H1 (cell line): ENCODE measurements around the gene AGPS. TPM values are rescaled to one million over a fixed set of nuclear protein-coding genes. Genes with fewer than 3 reads are reported as not detected.

ENCODE experiments used
- CTCF ChIA-PET: fragments of 300-600 bp; sonication (Branson Sonifier 250); formaldehyde crosslinking; loops from one replicate; lab custom pipeline; 2021; ENCODE audit not compliant: partially characterized antibody; lab: Charles Lee
- POLR2A ChIA-PET: fragments of 300-600 bp; sonication (Branson Sonifier 250); formaldehyde crosslinking; loops from one replicate; lab custom pipeline; 2021; ENCODE audit warnings: inconsistent platforms; ENCODE audit not compliant: partially characterized antibody; lab: Charles Lee
- DNase-seq, 2 experiments: peaks; one replicate each; pipeline versions ENCODE4 v3.0.0 to v3.0.0-alpha.2; 2010 to 2022; ENCODE audit warnings: low spot score in 2 of 2, low read depth in 1 of 2, mixed read lengths in 1 of 2
- FAIRE-seq: peaks from 2 replicates; lab custom pipeline; 2011; peaks lifted over from hg19 to GRCh38; lab: Jason Lieb, UNC
- H2AFZ ChIP-seq: 2 replicates; pipeline ENCODE4 v1.8.1; 2012; ENCODE audit warnings: low read length, inconsistent platforms
- H2AK5ac ChIP-seq: 2 replicates; pipeline ENCODE4 v1.6.1; 2013; ENCODE audit warnings: low read depth, low read length
- H2BK120ac ChIP-seq: replicated peaks from 2 replicates; pipeline ENCODE3; 2013; ENCODE audit warnings: low read depth, low read length, inconsistent platforms
- H2BK12ac ChIP-seq: 2 replicates; pipeline ENCODE4 v1.6.1; 2013; ENCODE audit warnings: low read depth, low read length
- H2BK15ac ChIP-seq: 2 replicates; pipeline ENCODE4 v1.6.1; 2013; ENCODE audit warnings: low read length
- H2BK20ac ChIP-seq: 2 replicates; pipeline ENCODE4 v1.6.1; 2013; ENCODE audit warnings: low read length
- H2BK5ac ChIP-seq: 2 replicates; pipeline ENCODE4 v1.6.1; 2013; ENCODE audit warnings: low read depth, low read length
- H3K14ac ChIP-seq: 2 replicates; pipeline ENCODE4 v1.6.1; 2013; ENCODE audit warnings: inconsistent platforms; ENCODE audit not compliant: insufficient read length
- H3K18ac ChIP-seq: 2 replicates; pipeline ENCODE4 v1.6.1; 2013; ENCODE audit warnings: low read length; ENCODE audit errors: extremely low read depth
- H3K23ac ChIP-seq: 2 replicates; pipeline ENCODE4 v1.6.1; 2013; ENCODE audit warnings: inconsistent platforms; ENCODE audit not compliant: insufficient read length
- H3K23me2 ChIP-seq: 2 replicates; pipeline ENCODE4 v1.6.1; 2013; ENCODE audit warnings: low read depth, low read length
- H3K27ac ChIP-seq: 2 replicates; pipeline ENCODE4 v1.6.1; 2011; ENCODE audit warnings: low read depth, low read length, inconsistent platforms
- H3K27me3 ChIP-seq, 4 experiments: replicated peaks in 1 of 4; 1 replicate in 1 of 4; 2 replicates in 3 of 4; pipeline versions ENCODE4 v1.6.1 to v1.8.1; 2011 to 2013; ENCODE audit warnings: low read length in 3 of 4, mild to moderate bottlenecking in 3 of 4, inconsistent platforms in 2 of 4, mixed read lengths in 2 of 4, moderate library complexity in 1 of 4; ENCODE audit not compliant: control insufficient read depth in 3 of 4, insufficient read depth in 3 of 4; ENCODE audit errors: extremely low read depth in 1 of 4
- H3K36me3 ChIP-seq, 4 experiments: 2 replicates each; pipeline versions ENCODE4 v1.6.1 to v1.8.1; 2011 to 2013; ENCODE audit warnings: mild to moderate bottlenecking in 4 of 4, low read length in 3 of 4, moderate library complexity in 2 of 4, control low read depth in 1 of 4, inconsistent platforms in 1 of 4; ENCODE audit not compliant: insufficient read depth in 4 of 4, control insufficient read depth in 2 of 4
- H3K4ac ChIP-seq: replicated peaks from 2 replicates; pipeline ENCODE3; 2013; ENCODE audit warnings: low read length, low read depth, mixed read lengths, inconsistent platforms; ENCODE audit not compliant: insufficient read length
- H3K4me1 ChIP-seq, 4 experiments: replicated peaks in 1 of 4; 1 replicate in 1 of 4; 2 replicates in 3 of 4; pipeline versions ENCODE4 v1.6.1 to v1.8.1; 2011 to 2013; ENCODE audit warnings: low read length in 3 of 4, inconsistent platforms in 2 of 4, mixed read lengths in 1 of 4; ENCODE audit not compliant: insufficient read depth in 4 of 4, control insufficient read depth in 3 of 4
- H3K4me2 ChIP-seq, 2 experiments: 2 replicates each; pipeline versions ENCODE4 v1.6.1 to v1.8.1; 2011 to 2013; ENCODE audit warnings: low read depth in 2 of 2, low read length in 2 of 2, control low read depth in 1 of 2, inconsistent platforms in 1 of 2, mild to moderate bottlenecking in 1 of 2; ENCODE audit not compliant: insufficient read depth in 1 of 2
- H3K4me3 ChIP-seq, 4 experiments: fragments of 200-600, 300-600 bp in 1 of 4; sonication (generic), shearing (Covaris generic), sonication (Bioruptor Twin) in 1 of 4; 2 replicates each; pipeline versions ENCODE4 v1.5.1 to v1.8.1; 2011 to 2016; ENCODE audit warnings: low read length in 4 of 4, low read depth in 3 of 4, control low read depth in 2 of 4, inconsistent platforms in 2 of 4, mild to moderate bottlenecking in 2 of 4, mixed read lengths in 1 of 4, moderate library complexity in 1 of 4; ENCODE audit not compliant: insufficient read depth in 2 of 4; ENCODE audit errors: extremely low read depth in 1 of 4
- H3K56ac ChIP-seq: replicated peaks from 2 replicates; pipeline ENCODE3; 2013; ENCODE audit warnings: low read depth, mild to moderate bottlenecking, mixed read lengths, low read length, inconsistent platforms; ENCODE audit not compliant: insufficient read length
- H3K79me1 ChIP-seq: 2 replicates; pipeline ENCODE4 v1.6.1; 2013; ENCODE audit warnings: low read depth, low read length, control low read depth
- H3K79me2 ChIP-seq, 2 experiments: 2 replicates each; pipeline versions ENCODE4 v1.6.1 to v1.8.1; 2012 to 2013; ENCODE audit warnings: low read length in 2 of 2, mild to moderate bottlenecking in 2 of 2, inconsistent platforms in 1 of 2; ENCODE audit not compliant: insufficient read depth in 2 of 2, control insufficient read depth in 1 of 2
- H3K9ac ChIP-seq, 4 experiments: replicated peaks in 1 of 4; 1 replicate in 1 of 4; 2 replicates in 3 of 4; pipeline versions ENCODE4 v1.6.1 to v1.8.1; 2011 to 2013; ENCODE audit warnings: low read depth in 3 of 4, low read length in 3 of 4, control low read depth in 2 of 4, mild to moderate bottlenecking in 2 of 4, moderate library complexity in 2 of 4, inconsistent platforms in 1 of 4; ENCODE audit errors: extremely low read depth in 1 of 4
- H3K9me3 ChIP-seq, 2 experiments: 2 replicates each; pipeline versions ENCODE4 v1.6.1 to v1.8.1; 2012 to 2013; ENCODE audit warnings: mild to moderate bottlenecking in 2 of 2, moderate library complexity in 2 of 2, control low read depth in 1 of 2, inconsistent platforms in 1 of 2, low read depth in 1 of 2, low read length in 1 of 2, mixed read lengths in 1 of 2; ENCODE audit not compliant: insufficient read depth in 2 of 2
- H4K20me1 ChIP-seq, 2 experiments: replicated peaks in 1 of 2; 2 replicates each; pipeline versions ENCODE3 to v1.8.1; 2011 to 2013; ENCODE audit warnings: inconsistent platforms in 2 of 2, low read length in 2 of 2, mild to moderate bottlenecking in 1 of 2; ENCODE audit not compliant: insufficient read depth in 2 of 2, control insufficient read depth in 1 of 2
- H4K5ac ChIP-seq: 2 replicates; pipeline ENCODE4 v1.6.1; 2013; ENCODE audit warnings: low read length, low read depth, mixed read lengths, inconsistent platforms; ENCODE audit not compliant: insufficient read length
- H4K8ac ChIP-seq: 2 replicates; pipeline ENCODE4 v1.8.0; 2013; ENCODE audit warnings: mild to moderate bottlenecking, moderate library complexity, low read length, inconsistent platforms; ENCODE audit not compliant: insufficient read depth; ENCODE audit errors: extremely low read depth
- H4K91ac ChIP-seq: replicated peaks from 2 replicates; pipeline ENCODE3; 2013; ENCODE audit warnings: low read length, mixed read lengths, inconsistent platforms; ENCODE audit not compliant: insufficient read length
- CREB1 ChIP-seq: IDR thresholded peaks from 2 replicates; pipeline ENCODE4 v1.6.1; 2012; ENCODE audit warnings: inconsistent platforms
- GABPA ChIP-seq: IDR thresholded peaks from 2 replicates; pipeline ENCODE4 v1.6.1; 2011; ENCODE audit warnings: mild to moderate bottlenecking, low read length, moderate library complexity, borderline replicate concordance; ENCODE audit not compliant: insufficient read depth
- POLR2AphosphoS5 ChIP-seq: IDR thresholded peaks from 2 replicates; pipeline ENCODE4 v1.6.1; 2011; ENCODE audit warnings: low read depth, low read length
- SP4 ChIP-seq: IDR thresholded peaks from 2 replicates; pipeline ENCODE4 v1.6.1; 2012; ENCODE audit warnings: low read length, inconsistent platforms
- YY1 ChIP-seq: IDR thresholded peaks from 2 replicates; pipeline ENCODE4 v1.6.1; 2011; ENCODE audit warnings: low read depth, mild to moderate bottlenecking, low read length
- ZNF274 ChIP-seq: IDR thresholded peaks from 2 replicates; pipeline ENCODE4 v1.7.0; 2012; ENCODE audit warnings: low read length, borderline replicate concordance; ENCODE audit errors: extremely low read depth
- polyA plus RNA-seq, 7 experiments: library from polyadenylated mRNA; depleted of rRNA in 3 of 7; stranded (reverse) in 5 of 7; unstranded in 2 of 7; fragments of >200 nt in 5 of 7; fragments of 200-250 nt in 2 of 7; gene quantifications; 1 replicate in 5 of 7; 2 replicates in 1 of 7; 4 replicates in 1 of 7; pipeline versions ENCODE4 v1.2.1 to v1.2.3, GENCODE V29; 2011 to 2013; ENCODE audit warnings: missing spikeins in 2 of 7, mixed read lengths in 2 of 7
- total RNA-seq: library from RNA; stranded (reverse); fragmentation: NEBNext Ultra II Directional; extraction: Animal tissue kit (Norgen Biotek cat#: 25700); gene quantifications from 2 replicates; pipeline ENCODE4 v1.2.1, GENCODE V29; 2021
- TF ChIP-seq, protein P1 (sequence below): IDR thresholded peaks from 2 replicates; pipeline ENCODE4 v1.6.1; 2012; ENCODE audit warnings: inconsistent platforms

Gene AGPS
- total and polyA plus RNA-seq, 2 of the 8 experiments (the other 6 are each of a cell fraction or from before 2014, with no cell fraction given), result 7.3 to 57.8 TPM

DNA sequence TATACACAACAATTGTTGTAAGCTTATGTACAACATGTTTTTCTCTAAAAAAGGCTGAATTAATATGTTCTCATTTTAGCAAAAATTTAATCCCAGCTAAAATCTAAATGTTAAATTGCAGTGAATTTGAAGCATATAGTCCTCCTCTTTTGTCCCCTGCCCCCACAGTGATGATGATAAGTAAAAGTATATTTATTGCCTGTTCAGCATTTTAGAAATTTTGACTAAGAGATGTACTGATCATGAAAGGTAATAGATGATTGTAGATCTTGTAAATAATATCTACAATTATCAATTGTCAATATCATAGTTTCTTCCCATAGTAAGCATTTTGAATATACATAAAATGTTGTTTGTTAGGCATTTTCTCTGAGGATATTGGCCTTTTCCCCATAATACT, 113.9 kb downstream of the AGPS start:
- no peak overlapping the region for H4K8ac ChIP-seq
- no peak overlapping the region for H3K27ac ChIP-seq
- no peak overlapping the region for H3K18ac ChIP-seq
- no peaks in the 10 kb centered on the region for H3K79me2 ChIP-seq
- H3K23ac ChIP-seq, result no peak overlapping the region
- no peak overlapping the region for H2AK5ac ChIP-seq
- POLR2A ChIA-PET, result interaction anchor here (1.3 kb wide), 1 partner anchor 20 kb away, joined by 3 read pairs; no protein-coding TSS in a partner anchor
- H2BK15ac ChIP-seq, result no peak overlapping the region
- H3K9me3 ChIP-seq, result no peaks in the 10 kb centered on the region
- H2AFZ ChIP-seq, result no peak overlapping the region
- no peak overlapping the region for H3K4ac ChIP-seq
- no peak overlapping the region for H2BK120ac ChIP-seq
- CTCF ChIA-PET, result interaction anchor here (1.4 kb wide), 1 partner anchor 8 kb away, joined by 4 read pairs; no protein-coding TSS in a partner anchor
- H2BK5ac ChIP-seq, result no peak overlapping the region
- H3K14ac ChIP-seq, result no peak overlapping the region
- no peaks in the 10 kb centered on the region for H3K79me1 ChIP-seq
- H3K9ac ChIP-seq, result no peak overlapping the region
- peaks cover 0 to 5% (median 0%) of the 10 kb centered on the region in 4 experiments; a peak in 1 of 8 replicates for H3K36me3 ChIP-seq
- no peak overlapping the region for H3K56ac ChIP-seq
- no peak overlapping the region for H4K91ac ChIP-seq
- H4K20me1 ChIP-seq, result no peaks in the 10 kb centered on the region
- H3K23me2 ChIP-seq, result no peaks in the 10 kb centered on the region; the same call in 1 of the 2 replicates
- no peak overlapping the region for H2BK20ac ChIP-seq
- H3K4me1 ChIP-seq, result no peaks in the 10 kb centered on the region
- no peak overlapping the region for H4K5ac ChIP-seq
- H3K4me2 ChIP-seq, result no peak overlapping the region
- no peak for FAIRE-seq
- no peaks in the 10 kb centered on the region for H3K27me3 ChIP-seq
- H3K4me3 ChIP-seq, result no peak overlapping the region
- TF ChIP-seq POLR2AphosphoS5, result no peak
- no peak for TF ChIP-seq SP4
- no peak for TF ChIP-seq ZNF274
- no peak for TF ChIP-seq CREB1
- TF ChIP-seq YY1, result no peak
- no peak for TF ChIP-seq GABPA
- TF ChIP-seq, protein P1, sequence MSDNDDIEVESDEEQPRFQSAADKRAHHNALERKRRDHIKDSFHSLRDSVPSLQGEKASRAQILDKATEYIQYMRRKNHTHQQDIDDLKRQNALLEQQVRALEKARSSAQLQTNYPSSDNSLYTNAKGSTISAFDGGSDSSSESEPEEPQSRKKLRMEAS, result no peak
- no peak overlapping the region for H2BK12ac ChIP-seq
- DNase-seq, result no peak
